GM12878 (cell line): ENCODE results near the gene AGTPBP1. TPM values are rescaled to one million over a fixed set of nuclear protein-coding genes. Genes with fewer than 3 reads are reported as not detected.

Experiments
- ATAC-seq: fragments of 200-7000 bp; cut with Tn5 transposase; 3 replicates; pipeline ENCODE4 v1.9.1; 2020; ENCODE audit warnings: mild to moderate bottlenecking, moderate library complexity
- BruUV-seq: library from RNA; stranded (reverse); fragments of 400-500 nt; replicated peaks from 2 replicates; lab custom pipeline; 2021; lab: Mats Ljungman, UMichigan
- CTCF ChIA-PET: fragments of 300-600 bp; sonication (Branson Sonifier 250); formaldehyde crosslinking; extraction: SDS; loops from one replicate; lab custom pipeline; 2021; ENCODE audit warnings: inconsistent platforms; lab: Yijun Ruan, JAX
- POLR2A ChIA-PET: fragments of 350-600 bp; formaldehyde crosslinking; extraction: SDS; loops from one replicate; lab custom pipeline; 2021; ENCODE audit warnings: inconsistent platforms; lab: Charles Lee
- RAD21 ChIA-PET: fragments of 300-600 bp; sonication (Branson Sonifier 250); formaldehyde crosslinking; loops from one replicate; lab custom pipeline; 2023; ENCODE audit warnings: antibody characterized with exemption; ENCODE audit not compliant: unreplicated experiment; lab: Charles Lee
- SMC1A ChIA-PET: fragments of 300-600 bp; sonication (Branson Sonifier 250); formaldehyde crosslinking; loops from one replicate; lab custom pipeline; 2023; ENCODE audit not compliant: unreplicated experiment, uncharacterized antibody; lab: Charles Lee
- DNase-seq: peaks from one replicate; pipeline ENCODE4 v3.0.0-alpha.2; 2011; ENCODE audit warnings: low read depth, low spot score
- FAIRE-seq: peaks from 3 replicates; lab custom pipeline; 2011; peaks lifted over from hg19 to GRCh38; lab: Jason Lieb, UNC
- H2AFZ ChIP-seq: 2 replicates; pipeline ENCODE4 v1.6.0; 2011; ENCODE audit warnings: low read depth, low read length, control low read depth; ENCODE audit not compliant: control insufficient read depth
- H3K27ac ChIP-seq: 2 replicates; pipeline ENCODE4 v1.5.1; 2011; ENCODE audit warnings: control low read depth; ENCODE audit not compliant: control insufficient read depth, insufficient read depth
- H3K27me3 ChIP-seq, 2 experiments: replicated peaks in 1 of 2; 2 replicates each; pipeline versions ENCODE4 v1.6.0 to v1.6.1; 2011; ENCODE audit warnings: low read length in 1 of 2; ENCODE audit not compliant: control insufficient read depth in 2 of 2, insufficient read depth in 2 of 2
- H3K36me3 ChIP-seq, 2 experiments: 2 replicates each; pipeline ENCODE4 v1.5.1; 2011; ENCODE audit warnings: low read length in 1 of 2; ENCODE audit not compliant: control insufficient read depth in 2 of 2, insufficient read depth in 2 of 2
- H3K4me1 ChIP-seq: 2 replicates; pipeline ENCODE4 v1.6.1; 2011; ENCODE audit warnings: mild to moderate bottlenecking, low read length, moderate library complexity, mixed read lengths; ENCODE audit not compliant: control insufficient read depth, insufficient read depth
- H3K4me2 ChIP-seq: 2 replicates; pipeline ENCODE4 v1.6.0; 2011; ENCODE audit warnings: control low read depth; ENCODE audit not compliant: control insufficient read depth, insufficient read depth
- H3K4me3 ChIP-seq: fragments of 200-600 bp; sonication (generic); 2 replicates; pipeline ENCODE4 v1.5.1; 2016
- H3K79me2 ChIP-seq: 2 replicates; pipeline ENCODE4 v1.6.0; 2011; ENCODE audit warnings: low read length; ENCODE audit not compliant: control insufficient read depth, insufficient read depth
- H3K9ac ChIP-seq: 2 replicates; pipeline ENCODE4 v1.8.0; 2011; ENCODE audit warnings: low read length, control low read depth, mixed read lengths; ENCODE audit not compliant: control insufficient read depth, insufficient read depth
- H3K9me3 ChIP-seq: replicated peaks from 3 replicates; pipeline ENCODE4 v1.5.1; 2011; ENCODE audit warnings: mild to moderate bottlenecking, low read length; ENCODE audit not compliant: control insufficient read depth, insufficient read depth
- H4K20me1 ChIP-seq: 2 replicates; pipeline ENCODE4 v1.6.0; 2011; ENCODE audit not compliant: control insufficient read depth, insufficient read depth
- CHD4 ChIP-seq: fragments of 200-600 bp; sonication (generic); IDR thresholded peaks from 2 replicates; pipeline ENCODE4 v1.6.1; 2016; ENCODE audit warnings: mild to moderate bottlenecking
- EED ChIP-seq: sonication (generic); IDR thresholded peaks from 2 replicates; pipeline ENCODE4 v1.6.1; 2016; ENCODE audit warnings: antibody characterized with exemption, low read depth
- EP300 ChIP-seq, 2 experiments: fragments of 150-350 bp in 1 of 2; IDR thresholded peaks; 2 replicates each; pipeline ENCODE4 v1.6.1; 2011 to 2012; ENCODE audit warnings: low read depth in 2 of 2, low read length in 2 of 2, borderline replicate concordance in 1 of 2, improper control_type of control experiment in 1 of 2, inconsistent platforms in 1 of 2; ENCODE audit not compliant: control insufficient read depth in 1 of 2
- ETV6 ChIP-seq, 2 experiments: fragments of 450-650 bp in 1 of 2; IDR thresholded peaks in 1 of 2; conservative IDR thresholded peaks in 1 of 2; 2 replicates each; pipeline ENCODE4 v1.6.1; 2014; ENCODE audit warnings: antibody characterized with exemption in 1 of 2, borderline replicate concordance in 1 of 2, low read depth in 1 of 2, mild to moderate bottlenecking in 1 of 2, moderate library complexity in 1 of 2
- IKZF1 ChIP-seq: fragments of 450-650 bp; conservative IDR thresholded peaks from 2 replicates; pipeline ENCODE4 v1.6.1; 2017; ENCODE audit warnings: antibody characterized with exemption, mild to moderate bottlenecking
- IKZF2 ChIP-seq, 2 experiments: fragments of 450-650 bp; IDR thresholded peaks; 2 replicates each; pipeline ENCODE4 v1.6.1; 2017; ENCODE audit warnings: mild to moderate bottlenecking in 2 of 2, moderate library complexity in 2 of 2
- JUNB ChIP-seq: IDR thresholded peaks from 2 replicates; pipeline ENCODE4 v1.6.1; 2016; ENCODE audit warnings: antibody characterized with exemption, mild to moderate bottlenecking
- JUND ChIP-seq: IDR thresholded peaks from 2 replicates; pipeline ENCODE4 v1.6.1; 2012; ENCODE audit warnings: low read depth, mild to moderate bottlenecking, low read length, improper control_type of control experiment, moderate library complexity
- KAT2A ChIP-seq: conservative IDR thresholded peaks from 2 replicates; pipeline ENCODE4 v1.6.1; 2011; ENCODE audit warnings: low read depth, low read length; ENCODE audit not compliant: control insufficient read depth
- NFIC ChIP-seq: IDR thresholded peaks from 2 replicates; pipeline ENCODE4 v1.6.1; 2012; ENCODE audit warnings: low read depth, mild to moderate bottlenecking, inconsistent platforms, low read length, moderate library complexity
- NR2F1 ChIP-seq: fragments of 450-650 bp; conservative IDR thresholded peaks from 2 replicates; pipeline ENCODE4 v1.6.1; 2017; ENCODE audit warnings: mild to moderate bottlenecking
- NRF1 ChIP-seq: conservative IDR thresholded peaks from 2 replicates; pipeline ENCODE4 v1.6.1; 2011; ENCODE audit warnings: mild to moderate bottlenecking, low read depth, low read length, improper control_type of control experiment
- RUNX3 ChIP-seq: IDR thresholded peaks from 2 replicates; pipeline ENCODE4 v1.6.1; 2012; ENCODE audit warnings: low read length, inconsistent platforms
- SPI1 ChIP-seq: IDR thresholded peaks from 2 replicates; pipeline ENCODE4 v1.6.1; 2011; ENCODE audit warnings: low read depth, mild to moderate bottlenecking, low read length, moderate library complexity, borderline replicate concordance; ENCODE audit not compliant: insufficient read depth
- WGBS: methylation state at CpG from one replicate; pipeline ENCODE4 v1.1.6; 2016; ENCODE audit warnings: low lambda C conversion rate; ENCODE audit not compliant: insufficient replicate concordance, insufficient coverage; ENCODE audit errors: missing lambda C conversion rate; 5-methylcytosine and 5-hydroxymethylcytosine counted together
- in situ Hi-C: fragments of 300-500 bp; cut with MboI; formaldehyde crosslinking; loops from 9 replicates; pipeline ENCODE4 v1.14.3; 2018; ENCODE audit warnings: mixed read lengths
- intact Hi-C: fragments of 100-400 bp; cut with micrococcal nuclease; formaldehyde crosslinking; loops from one replicate; pipeline ENCODE4 v1.14.2; 2022; ENCODE audit not compliant: unreplicated experiment
- polyA plus RNA-seq, 11 experiments: library from polyadenylated mRNA; depleted of rRNA in 4 of 11; unstranded in 6 of 11; stranded (reverse) in 5 of 11; fragments of >200 nt; fragmentation: Nextera tagmentation in 4 of 11; fragmentation: Illumina TruSeq in 1 of 11; extraction: Ambion mirVana in 4 of 11; extraction: Trizol in 1 of 11; gene quantifications; 1 replicate in 1 of 11; 2 replicates in 10 of 11; pipeline versions ENCODE4 v1.2.1 to v1.2.3, GENCODE V29; 2011 to 2016; ENCODE audit warnings: inconsistent platforms in 2 of 11, missing spikeins in 2 of 11, low read depth in 1 of 11
- total RNA-seq, 4 experiments: library from RNA; depleted of rRNA in 3 of 4; stranded (reverse); fragments of >200 nt in 3 of 4; fragmentation: Illumina TruSeq in 1 of 4; extraction: Trizol in 1 of 4; gene quantifications; 2 replicates each; pipeline versions ENCODE4 v1.2.1 to v1.2.3, GENCODE V29; 2013 to 2021
- TF ChIP-seq, protein P1 (sequence below): fragments of 450-650 bp; IDR thresholded peaks from 2 replicates; pipeline ENCODE4 v1.6.1; 2016; ENCODE audit warnings: mild to moderate bottlenecking
- TF ChIP-seq, protein P2 (sequence below), 3 experiments: IDR thresholded peaks in 2 of 3; conservative IDR thresholded peaks in 1 of 3; 2 replicates each; pipeline ENCODE4 v1.5.1; 2011; ENCODE audit warnings: low read depth in 3 of 3, low read length in 3 of 3, mild to moderate bottlenecking in 3 of 3, control low read depth in 2 of 3, moderate library complexity in 2 of 3, inconsistent platforms in 1 of 3, mixed read lengths in 1 of 3; ENCODE audit not compliant: control insufficient read depth in 2 of 3, insufficient read depth in 1 of 3; ENCODE audit errors: extremely low read depth in 1 of 3
- TF ChIP-seq, protein P3 (sequence below): IDR thresholded peaks from 2 replicates; pipeline ENCODE4 v1.6.1; 2012; ENCODE audit warnings: low read length, inconsistent platforms

Gene AGTPBP1
- total and polyA plus RNA-seq, 10 of the 15 experiments (the other 5 are each of a cell fraction or from before 2014, with no cell fraction given), result 6.1 to 35.2 (median 20.0) TPM

DNA sequence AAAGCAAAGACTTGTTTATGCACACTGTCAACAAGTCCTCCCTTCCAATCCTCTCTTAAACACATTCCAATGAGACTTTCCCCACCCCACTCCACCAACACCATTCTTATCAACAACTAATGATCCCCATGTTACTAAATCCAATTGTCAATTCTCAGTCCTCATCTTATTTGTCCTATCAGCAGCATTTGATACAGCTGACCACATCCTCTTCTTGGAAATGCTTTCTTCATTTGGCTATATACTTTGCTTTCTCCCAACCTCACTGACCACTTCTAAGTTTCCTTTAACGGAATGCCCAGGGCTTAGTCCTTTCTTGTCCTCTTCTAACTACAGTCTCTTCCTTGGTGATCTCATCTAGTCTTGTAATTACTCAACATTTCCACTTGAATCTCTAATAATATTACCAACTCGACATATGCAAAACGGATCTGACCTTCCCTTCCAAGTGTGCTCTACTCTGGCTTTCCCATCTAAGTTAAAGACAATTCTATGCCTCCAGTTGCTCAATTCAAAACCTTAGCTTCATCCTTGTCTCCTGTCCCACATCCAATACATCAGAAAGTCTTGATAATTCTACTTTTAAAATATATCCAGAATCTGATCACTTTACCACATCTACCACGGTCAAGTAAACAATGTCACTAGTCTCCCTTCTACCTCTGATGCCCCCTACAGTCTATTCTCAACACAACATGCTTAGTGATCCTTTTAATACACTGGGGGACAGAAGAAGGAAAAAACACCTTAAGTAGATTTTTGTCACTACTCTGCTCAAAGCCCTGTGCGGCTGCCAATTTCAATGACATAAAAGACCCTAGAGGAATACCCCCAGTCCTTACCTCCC, 25.5 kb downstream of the AGTPBP1 start:
- no peak overlapping the region; the same call in 1 of the 2 replicates for H3K9ac ChIP-seq
- H2AFZ ChIP-seq, result peak overlapping the region; percentile 32
- H3K79me2 ChIP-seq, result no peaks in the 10 kb centered on the region; the same call in 1 of the 2 replicates
- H3K9me3 ChIP-seq, result no peaks in the 10 kb centered on the region
- no peaks in the 10 kb centered on the region for H3K36me3 ChIP-seq
- H3K4me2 ChIP-seq, result peak overlapping the region; percentile 51
- WGBS, result 23% methylated on average over 5 of the region's 5 CpGs
- H3K27ac ChIP-seq, result peak overlapping the region; percentile 49; the same call in 1 of the 2 replicates
- DNase-seq (peak; percentile 48), FAIRE-seq (peak; percentile 78), ATAC-seq (peak; percentile 87)
- TSS peak; percentile 37 for BruUV-seq
- intact Hi-C loops (no loop called here), in situ Hi-C loops (no loop called here)
- H4K20me1 ChIP-seq, result no peaks in the 10 kb centered on the region
- peaks cover 16% of the 10 kb centered on the region for H3K4me1 ChIP-seq
- ChIA-PET SMC1A (interaction anchor here (0.6 to 4.0 kb wide), 10 partner anchors 8 to 106 kb away, joined by 3 to 17 read pairs (median 4); partner anchors contain the start of gene AGTPBP1), CTCF (interaction anchor here (0.8 to 4.0 kb wide), 12 partner anchors 12 to 106 kb away, joined by 3 to 50 read pairs (median 4); no protein-coding TSS in a partner anchor), RAD21 (interaction anchor here (2.0 to 2.6 kb wide), 2 partner anchors 18 to 106 kb away, joined by 9 to 10 read pairs; no protein-coding TSS in a partner anchor), POLR2A (interaction anchor here (0.9 to 1.5 kb wide), 2 partner anchors 13 to 26 kb away, joined by 3 to 6 read pairs; partner anchors contain the start of gene AGTPBP1)
- H3K27me3 ChIP-seq, result no peaks in the 10 kb centered on the region
- peak overlapping the region; percentile 37; the same call in 1 of the 2 replicates for H3K4me3 ChIP-seq
- TF ChIP-seq, protein P1, sequence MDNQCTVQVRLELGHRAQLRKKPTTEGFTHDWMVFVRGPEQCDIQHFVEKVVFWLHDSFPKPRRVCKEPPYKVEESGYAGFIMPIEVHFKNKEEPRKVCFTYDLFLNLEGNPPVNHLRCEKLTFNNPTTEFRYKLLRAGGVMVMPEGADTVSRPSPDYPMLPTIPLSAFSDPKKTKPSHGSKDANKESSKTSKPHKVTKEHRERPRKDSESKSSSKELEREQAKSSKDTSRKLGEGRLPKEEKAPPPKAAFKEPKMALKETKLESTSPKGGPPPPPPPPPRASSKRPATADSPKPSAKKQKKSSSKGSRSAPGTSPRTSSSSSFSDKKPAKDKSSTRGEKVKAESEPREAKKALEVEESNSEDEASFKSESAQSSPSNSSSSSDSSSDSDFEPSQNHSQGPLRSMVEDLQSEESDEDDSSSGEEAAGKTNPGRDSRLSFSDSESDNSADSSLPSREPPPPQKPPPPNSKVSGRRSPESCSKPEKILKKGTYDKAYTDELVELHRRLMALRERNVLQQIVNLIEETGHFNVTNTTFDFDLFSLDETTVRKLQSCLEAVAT, result no peak
- TF ChIP-seq IKZF2 (IDR thresholded peaks at IDR 0.05) (peak; percentile 34 to 50; a peak in 2 of 4 replicates), SPI1 (no peak; the same call in 1 of the 2 replicates), JUNB (peak; percentile 74), EED (peak; percentile 41; the same call in 1 of the 2 replicates), ETV6 (conservative IDR thresholded peaks at IDR 0.05 in 1 of 2, IDR thresholded peaks at IDR 0.05 in 1 of 2; ENCODE audit: borderline replicate concordance in 1 of 2, low read depth in 1 of 2) (peak in 1 of 2 experiments; percentile 30; a peak in 1 of 4 replicates), JUND (no peak), IKZF1 (peak; percentile 51; the same call in 1 of the 2 replicates), EP300 (IDR thresholded peaks at IDR 0.05; ENCODE audit: borderline replicate concordance in 1 of 2, control insufficient read depth in 1 of 2, low read depth in 2 of 2, low read length in 2 of 2) (peak in 1 of 2 experiments; percentile 19; a peak in 1 of 4 replicates), NRF1 (no peak), NR2F1 (0 out of 2 replicates have a peak, but pooled peaks have one; percentile 33), CHD4 (no peak), KAT2A (no peak), RUNX3 (peak; percentile 50), NFIC (peak; percentile 71; the same call in 1 of the 2 replicates)
- TF ChIP-seq, protein P2, sequence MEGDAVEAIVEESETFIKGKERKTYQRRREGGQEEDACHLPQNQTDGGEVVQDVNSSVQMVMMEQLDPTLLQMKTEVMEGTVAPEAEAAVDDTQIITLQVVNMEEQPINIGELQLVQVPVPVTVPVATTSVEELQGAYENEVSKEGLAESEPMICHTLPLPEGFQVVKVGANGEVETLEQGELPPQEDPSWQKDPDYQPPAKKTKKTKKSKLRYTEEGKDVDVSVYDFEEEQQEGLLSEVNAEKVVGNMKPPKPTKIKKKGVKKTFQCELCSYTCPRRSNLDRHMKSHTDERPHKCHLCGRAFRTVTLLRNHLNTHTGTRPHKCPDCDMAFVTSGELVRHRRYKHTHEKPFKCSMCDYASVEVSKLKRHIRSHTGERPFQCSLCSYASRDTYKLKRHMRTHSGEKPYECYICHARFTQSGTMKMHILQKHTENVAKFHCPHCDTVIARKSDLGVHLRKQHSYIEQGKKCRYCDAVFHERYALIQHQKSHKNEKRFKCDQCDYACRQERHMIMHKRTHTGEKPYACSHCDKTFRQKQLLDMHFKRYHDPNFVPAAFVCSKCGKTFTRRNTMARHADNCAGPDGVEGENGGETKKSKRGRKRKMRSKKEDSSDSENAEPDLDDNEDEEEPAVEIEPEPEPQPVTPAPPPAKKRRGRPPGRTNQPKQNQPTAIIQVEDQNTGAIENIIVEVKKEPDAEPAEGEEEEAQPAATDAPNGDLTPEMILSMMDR (IDR thresholded peaks at IDR 0.05 in 2 of 3, conservative IDR thresholded peaks at IDR 0.05 in 1 of 3; ENCODE audit: control insufficient read depth in 2 of 3, extremely low read depth in 1 of 3, insufficient read depth in 1 of 3, low read depth in 3 of 3, low read length in 3 of 3), result peak; percentile 29 to 47 (median 46); a peak in 5 of 6 replicates
- TF ChIP-seq, protein P3, sequence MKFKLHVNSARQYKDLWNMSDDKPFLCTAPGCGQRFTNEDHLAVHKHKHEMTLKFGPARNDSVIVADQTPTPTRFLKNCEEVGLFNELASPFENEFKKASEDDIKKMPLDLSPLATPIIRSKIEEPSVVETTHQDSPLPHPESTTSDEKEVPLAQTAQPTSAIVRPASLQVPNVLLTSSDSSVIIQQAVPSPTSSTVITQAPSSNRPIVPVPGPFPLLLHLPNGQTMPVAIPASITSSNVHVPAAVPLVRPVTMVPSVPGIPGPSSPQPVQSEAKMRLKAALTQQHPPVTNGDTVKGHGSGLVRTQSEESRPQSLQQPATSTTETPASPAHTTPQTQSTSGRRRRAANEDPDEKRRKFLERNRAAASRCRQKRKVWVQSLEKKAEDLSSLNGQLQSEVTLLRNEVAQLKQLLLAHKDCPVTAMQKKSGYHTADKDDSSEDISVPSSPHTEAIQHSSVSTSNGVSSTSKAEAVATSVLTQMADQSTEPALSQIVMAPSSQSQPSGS, result peak; percentile 65
